B cell (primary cell): ENCODE results near the gene VWA5B1. TPM values are rescaled to one million over a fixed set of nuclear protein-coding genes. Genes with fewer than 3 reads are reported as not detected.

Source experiments
- ATAC-seq: fragments of 200-7000 bp; cut with Tn5 transposase; one replicate; pipeline ENCODE4 v1.10.0; 2021; ENCODE audit warnings: low read depth, mild to moderate bottlenecking, moderate number of reproducible peaks, moderate library complexity
- CTCF ChIA-PET: fragments of 350-600 bp; sonication (Branson Sonifier 250); formaldehyde crosslinking; loops from one replicate; lab custom pipeline; 2021; ENCODE audit warnings: antibody characterized with exemption, inconsistent platforms; lab: Charles Lee
- POLR2A ChIA-PET: fragments of 350-600 bp; sonication (Branson Sonifier 250); formaldehyde crosslinking; loops from one replicate; lab custom pipeline; 2021; ENCODE audit warnings: antibody characterized with exemption; lab: Charles Lee
- DNase-seq: peaks from one replicate; pipeline ENCODE4 v3.0.0; 2013
- H2AFZ ChIP-seq: 2 replicates; pipeline ENCODE4 v1.6.1; 2012; ENCODE audit warnings: mild to moderate bottlenecking, low read depth, low read length; ENCODE audit not compliant: insufficient read depth, poor library complexity, severe bottlenecking
- H3K27ac ChIP-seq, 2 donors: 1 replicate in 1 of 2; 2 replicates in 1 of 2; pipeline ENCODE4 v1.5.1; 2012 to 2013; ENCODE audit warnings: low read length in 2 of 2, mild to moderate bottlenecking in 2 of 2, moderate library complexity in 1 of 2
- H3K27me3 ChIP-seq, 4 experiments: fragments of 200-600 bp in 1 of 4; sonication (generic) in 1 of 4; replicated peaks in 1 of 4; 1 replicate in 2 of 4; 2 replicates in 2 of 4; pipeline versions ENCODE4 v1.6.1 to v1.7.0; 2013 to 2016; ENCODE audit warnings: low read length in 3 of 4, mild to moderate bottlenecking in 2 of 4, mixed read lengths in 1 of 4, moderate library complexity in 1 of 4; ENCODE audit not compliant: insufficient read depth in 4 of 4, control insufficient read depth in 3 of 4; ENCODE audit errors: control extremely low read depth in 1 of 4
- H3K36me3 ChIP-seq, 2 experiments: replicated peaks in 1 of 2; 1 replicate in 1 of 2; 2 replicates in 1 of 2; pipeline versions ENCODE4 v1.6.1 to v1.7.1; 2013; ENCODE audit warnings: low read length in 1 of 2; ENCODE audit not compliant: insufficient read depth in 2 of 2, control insufficient read depth in 1 of 2; ENCODE audit errors: control extremely low read depth in 1 of 2, extremely low read depth in 1 of 2
- H3K4me1 ChIP-seq, 2 donors: fragments of 200-600 bp in 1 of 2; sonication (generic) in 1 of 2; 1 replicate in 1 of 2; 2 replicates in 1 of 2; pipeline versions ENCODE4 v1.5.1 to v1.6.1; 2013 to 2017; ENCODE audit warnings: low read length in 2 of 2; ENCODE audit not compliant: control insufficient read depth in 2 of 2, insufficient read depth in 2 of 2
- H3K4me2 ChIP-seq: replicated peaks from 2 replicates; pipeline ENCODE3; 2012; ENCODE audit warnings: mild to moderate bottlenecking, low read depth, low read length; ENCODE audit not compliant: poor library complexity, severe bottlenecking
- H3K4me3 ChIP-seq, 5 experiments: fragments of 200-600 bp in 1 of 5; sonication (generic) in 1 of 5; 1 replicate in 3 of 5; 2 replicates in 2 of 5; pipeline versions ENCODE4 v1.5.1 to v1.7.0; 2011 to 2016; ENCODE audit warnings: low read length in 4 of 5, mild to moderate bottlenecking in 4 of 5, low read depth in 2 of 5, control low read depth in 1 of 5, moderate library complexity in 1 of 5; ENCODE audit not compliant: insufficient read depth in 1 of 5; ENCODE audit errors: control extremely low read depth in 1 of 5, extremely low read depth in 1 of 5
- H3K79me2 ChIP-seq: fragments of 200-600 bp; sonication (generic); one replicate; pipeline ENCODE4 v1.6.0; 2016; ENCODE audit warnings: low read length; ENCODE audit not compliant: control insufficient read depth, insufficient read depth
- H3K9ac ChIP-seq: fragments of 200-600 bp; sonication (generic); 2 replicates; pipeline ENCODE4 v1.6.1; 2017; ENCODE audit warnings: mild to moderate bottlenecking, low read length, moderate library complexity
- H3K9me3 ChIP-seq, 3 donors: one replicate each; pipeline versions ENCODE4 v1.6.1 to v1.7.1; 2013; ENCODE audit warnings: low read length in 2 of 3; ENCODE audit not compliant: control insufficient read depth in 2 of 3, insufficient read depth in 1 of 3; ENCODE audit errors: control extremely low read depth in 1 of 3
- H4K20me1 ChIP-seq: 2 replicates; pipeline ENCODE4 v1.6.0; 2012; ENCODE audit warnings: mild to moderate bottlenecking, low read length; ENCODE audit not compliant: insufficient read depth, control insufficient read depth, poor library complexity, severe bottlenecking
- H3K27ac Mint-ChIP-seq: one replicate; pipeline ENCODE4 v1.8.0; 2021; ENCODE audit warnings: mixed read lengths
- H3K27me3 Mint-ChIP-seq: one replicate; pipeline ENCODE4 v1.8.0; 2021; ENCODE audit warnings: mixed read lengths
- H3K4me1 Mint-ChIP-seq: one replicate; pipeline ENCODE4 v1.8.0; 2021; ENCODE audit warnings: mixed read lengths
- H3K4me3 Mint-ChIP-seq: one replicate; pipeline ENCODE4 v1.8.0; 2021; ENCODE audit warnings: mixed read lengths
- H3K9me3 Mint-ChIP-seq: one replicate; pipeline ENCODE4 v1.8.0; 2022; ENCODE audit warnings: mixed read lengths; ENCODE audit not compliant: insufficient read depth
- EZH2 ChIP-seq: IDR thresholded peaks from 2 replicates; pipeline ENCODE4 v1.6.1; 2012; ENCODE audit warnings: borderline replicate concordance, low read depth, mild to moderate bottlenecking, moderate library complexity, low read length; ENCODE audit not compliant: insufficient read depth, poor library complexity, severe bottlenecking
- WGBS: methylation state at CpG from one replicate; pipeline ENCODE4 v1.1.5; 2013; ENCODE audit warnings: missing lambda C conversion rate; ENCODE audit not compliant: insufficient coverage; 5-methylcytosine and 5-hydroxymethylcytosine counted together
- intact Hi-C: fragments of 100-400 bp; cut with micrococcal nuclease; formaldehyde crosslinking; loops from one replicate; pipeline ENCODE4 v1.10.0; 2022
- polyA minus RNA-seq: library from RNA; depleted of rRNA, polyadenylated mRNA; stranded (reverse); fragments of >200 nt; gene quantifications from 2 replicates; pipeline ENCODE4 v1.2.3, GENCODE V29; 2012
- polyA plus RNA-seq: library from polyadenylated mRNA; depleted of rRNA; stranded (reverse); fragments of >200 nt; gene quantifications from 2 replicates; pipeline ENCODE4 v1.2.3, GENCODE V29; 2012
- total RNA-seq, 2 donors: library from RNA; stranded (reverse); fragments of 120-200 nt in 1 of 2; gene quantifications; 1 replicate in 1 of 2; 2 replicates in 1 of 2; pipeline versions ENCODE4 v1.2.3 to v1.2.4, GENCODE V29; 2013 to 2022
- TF ChIP-seq, protein P1 (sequence below): fragments of 200-600 bp; IDR thresholded peaks from one replicate; pipeline ENCODE4 v1.8.0; 2022; ENCODE audit warnings: antibody characterized with exemption, mild to moderate bottlenecking

The VWA5B1 gene, protein sequence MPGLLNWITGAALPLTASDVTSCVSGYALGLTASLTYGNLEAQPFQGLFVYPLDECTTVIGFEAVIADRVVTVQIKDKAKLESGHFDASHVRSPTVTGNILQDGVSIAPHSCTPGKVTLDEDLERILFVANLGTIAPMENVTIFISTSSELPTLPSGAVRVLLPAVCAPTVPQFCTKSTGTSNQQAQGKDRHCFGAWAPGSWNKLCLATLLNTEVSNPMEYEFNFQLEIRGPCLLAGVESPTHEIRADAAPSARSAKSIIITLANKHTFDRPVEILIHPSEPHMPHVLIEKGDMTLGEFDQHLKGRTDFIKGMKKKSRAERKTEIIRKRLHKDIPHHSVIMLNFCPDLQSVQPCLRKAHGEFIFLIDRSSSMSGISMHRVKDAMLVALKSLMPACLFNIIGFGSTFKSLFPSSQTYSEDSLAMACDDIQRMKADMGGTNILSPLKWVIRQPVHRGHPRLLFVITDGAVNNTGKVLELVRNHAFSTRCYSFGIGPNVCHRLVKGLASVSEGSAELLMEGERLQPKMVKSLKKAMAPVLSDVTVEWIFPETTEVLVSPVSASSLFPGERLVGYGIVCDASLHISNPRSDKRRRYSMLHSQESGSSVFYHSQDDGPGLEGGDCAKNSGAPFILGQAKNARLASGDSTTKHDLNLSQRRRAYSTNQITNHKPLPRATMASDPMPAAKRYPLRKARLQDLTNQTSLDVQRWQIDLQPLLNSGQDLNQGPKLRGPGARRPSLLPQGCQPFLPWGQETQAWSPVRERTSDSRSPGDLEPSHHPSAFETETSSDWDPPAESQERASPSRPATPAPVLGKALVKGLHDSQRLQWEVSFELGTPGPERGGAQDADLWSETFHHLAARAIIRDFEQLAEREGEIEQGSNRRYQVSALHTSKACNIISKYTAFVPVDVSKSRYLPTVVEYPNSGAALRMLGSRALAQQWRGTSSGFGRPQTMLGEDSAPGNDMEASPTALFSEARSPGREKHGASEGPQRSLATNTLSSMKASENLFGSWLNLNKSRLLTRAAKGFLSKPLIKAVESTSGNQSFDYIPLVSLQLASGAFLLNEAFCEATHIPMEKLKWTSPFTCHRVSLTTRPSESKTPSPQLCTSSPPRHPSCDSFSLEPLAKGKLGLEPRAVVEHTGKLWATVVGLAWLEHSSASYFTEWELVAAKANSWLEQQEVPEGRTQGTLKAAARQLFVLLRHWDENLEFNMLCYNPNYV
- total RNA-seq (not detected in 2 replicates), polyA plus RNA-seq (not detected in 2 replicates), polyA minus RNA-seq (not detected in 2 replicates)
- total RNA-seq (2013), result not detected

GRCh38 chr1:20290624-20291597 lies at the start of gene VWA5B1:
VWA5B1 (plus strand) TSS chr1:20290875; CDS start chr1:20310602, 19,727 bp downstream.
- Histone ChIP-seq H2AFZ (no peak within 1 kb of the TSS), H3K79me2 (no peaks in the 10 kb centered on the region), H3K27me3 (peaks cover 0 to 38% (median 12%) of the 10 kb centered on the region in 4 experiments), H3K9me3 (peaks cover 0 to 4% (median 0%) of the 10 kb centered on the region in 3 donors), H4K20me1 (no peaks in the 10 kb centered on the region), H3K36me3 (no peaks in the 10 kb centered on the region), H3K9ac (no peak within 1 kb of the TSS), H3K4me3 (no peak within 1 kb of the TSS), H3K4me1 (peaks cover 0 to 5% of the 10 kb centered on the region in 2 donors), H3K4me2 (peak within 1 kb of the TSS; percentile 33), H3K27ac (no peak within 1 kb of the TSS)
- ATAC-seq (no peak), DNase-seq (no peak)
- Mint-ChIP-seq H3K27me3 (peaks cover 78% of the 10 kb centered on the region), H3K4me3 (peak within 1 kb of the TSS; percentile 11), H3K27ac (no peak within 1 kb of the TSS), H3K4me1 (peaks cover 7% of the 10 kb centered on the region), H3K9me3 (no peaks in the 10 kb centered on the region)
- ChIA-PET CTCF (no interaction called here), POLR2A (no interaction called here)
- TF ChIP-seq, protein P1, sequence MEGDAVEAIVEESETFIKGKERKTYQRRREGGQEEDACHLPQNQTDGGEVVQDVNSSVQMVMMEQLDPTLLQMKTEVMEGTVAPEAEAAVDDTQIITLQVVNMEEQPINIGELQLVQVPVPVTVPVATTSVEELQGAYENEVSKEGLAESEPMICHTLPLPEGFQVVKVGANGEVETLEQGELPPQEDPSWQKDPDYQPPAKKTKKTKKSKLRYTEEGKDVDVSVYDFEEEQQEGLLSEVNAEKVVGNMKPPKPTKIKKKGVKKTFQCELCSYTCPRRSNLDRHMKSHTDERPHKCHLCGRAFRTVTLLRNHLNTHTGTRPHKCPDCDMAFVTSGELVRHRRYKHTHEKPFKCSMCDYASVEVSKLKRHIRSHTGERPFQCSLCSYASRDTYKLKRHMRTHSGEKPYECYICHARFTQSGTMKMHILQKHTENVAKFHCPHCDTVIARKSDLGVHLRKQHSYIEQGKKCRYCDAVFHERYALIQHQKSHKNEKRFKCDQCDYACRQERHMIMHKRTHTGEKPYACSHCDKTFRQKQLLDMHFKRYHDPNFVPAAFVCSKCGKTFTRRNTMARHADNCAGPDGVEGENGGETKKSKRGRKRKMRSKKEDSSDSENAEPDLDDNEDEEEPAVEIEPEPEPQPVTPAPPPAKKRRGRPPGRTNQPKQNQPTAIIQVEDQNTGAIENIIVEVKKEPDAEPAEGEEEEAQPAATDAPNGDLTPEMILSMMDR, result no peak
- TF ChIP-seq EZH2, result no peak
- 29% methylated on average over 13 of the region's 16 CpGs for WGBS
- intact Hi-C loops, result no loop called here
